ENCODE results near the gene PVALB. TPM values are rescaled to one million over a fixed set of nuclear protein-coding genes. Genes with fewer than 3 reads are reported as not detected.

PVALB gene
- total and polyA plus RNA-seq, 4 donors: 0.56 to 3.4 (median 1.1) TPM

GRCh38 chr22:36773935-36774334 is 42.9 kb downstream of the PVALB start:
- 82% methylated on average over 3 of the region's 3 CpGs for WGBS
- Histone ChIP-seq H3K4me3 (ENCODE audit: low read depth in 1 of 3, low read length in 3 of 3) (no peak overlapping the region), H3K4me1 (ENCODE audit: control insufficient read depth in 4 of 4, insufficient read depth in 4 of 4, low read length in 3 of 4) (peaks cover 2 to 14% (median 10%) of the 10 kb centered on the region in 4 donors), H3K27ac (ENCODE audit: low read depth in 1 of 2, low read length in 2 of 2) (no peak overlapping the region), H3K27me3 (ENCODE audit: control insufficient read depth in 4 of 4, insufficient read depth in 4 of 4, low read length in 3 of 4) (no peaks in the 10 kb centered on the region), H3K36me3 (ENCODE audit: control insufficient read depth in 4 of 4, insufficient read depth in 3 of 4, low read depth in 1 of 4, low read length in 3 of 4) (no peaks in the 10 kb centered on the region), H3K9me3 (ENCODE audit: control insufficient read depth in 4 of 4, low read length in 3 of 4) (no peaks in the 10 kb centered on the region), H3K9ac (ENCODE audit: low read depth in 1 of 2, low read length in 2 of 2) (no peak overlapping the region)
- no peak for DNase-seq (ENCODE audit: low spot score)
- TF ChIP-seq HNF4G (IDR thresholded peaks at IDR 0.05) (no peak), FOXA2 (IDR thresholded peaks at IDR 0.05) (no peak), ZBTB33 (IDR thresholded peaks at IDR 0.05) (no peak), JUND (IDR thresholded peaks at IDR 0.05) (no peak), GABPA (IDR thresholded peaks at IDR 0.05 in 1 of 2, conservative IDR thresholded peaks at IDR 0.05 in 1 of 2) (no peak), HNF4A (conservative IDR thresholded peaks at IDR 0.05) (no peak), SP1 (IDR thresholded peaks at IDR 0.05) (no peak), CTCF (IDR thresholded peaks at IDR 0.05; ENCODE audit: low read depth, low read length, missing input control) (peak; percentile 14), RXRA (IDR thresholded peaks at IDR 0.05) (no peak), ATF3 (IDR thresholded peaks at IDR 0.05) (no peak), MAX (IDR thresholded peaks at IDR 0.05) (no peak), RAD21 (IDR thresholded peaks at IDR 0.05) (peak; percentile 41 to 52), NR2F2 (IDR thresholded peaks at IDR 0.05) (no peak), REST (IDR thresholded peaks at IDR 0.05) (no peak), EGR1 (IDR thresholded peaks at IDR 0.05; ENCODE audit: low read depth in 2 of 2) (no peak), YY1 (IDR thresholded peaks at IDR 0.05) (no peak), TAF1 (conservative IDR thresholded peaks at IDR 0.05) (no peak)

All from liver (tissue), 9 donors.